ENCODE measurements around the gene ANKRD33. TPM values are rescaled to one million over a fixed set of nuclear protein-coding genes. Genes with fewer than 3 reads are reported as not detected.

The ANKRD33 gene
- polyA plus RNA-seq, 2 donors = not detected

GRCh38 chr12:51915003-51915625 lies 27.2 kb downstream of the ANKRD33 start:
- WGBS, 2 donors = 76 to 83% methylated on average over 28 of the region's 28 CpGs
- no peaks in the 10 kb centered on the region for H3K9me3 ChIP-seq (ENCODE audit: control insufficient read depth in 2 of 2, insufficient read depth in 1 of 2, low read depth in 1 of 2, low read length in 1 of 2)
- H3K27me3 ChIP-seq (ENCODE audit: control insufficient read depth in 1 of 2, insufficient read depth in 2 of 2, low read length in 2 of 2) = no peaks in the 10 kb centered on the region
- no peaks in the 10 kb centered on the region for H3K4me1 ChIP-seq (ENCODE audit: control insufficient read depth in 2 of 2, insufficient read depth in 2 of 2, low read length in 1 of 2)
- no peak overlapping the region for H3K27ac ChIP-seq (ENCODE audit: low read depth in 2 of 2, low read length in 1 of 2)
- H3K4me3 ChIP-seq (ENCODE audit: low read depth in 1 of 2, low read length in 2 of 2) = no peak overlapping the region
- peaks cover 0 to 2% of the 10 kb centered on the region in 2 donors for H3K36me3 ChIP-seq (ENCODE audit: control insufficient read depth in 2 of 2, insufficient read depth in 2 of 2, low read length in 1 of 2)

- Histone ChIP-seq H3K9me3 (ENCODE audit: control insufficient read depth in 2 of 2, insufficient read depth in 1 of 2, low read depth in 1 of 2, low read length in 1 of 2) (no peaks in the 10 kb centered on the region), H3K27me3 (ENCODE audit: control insufficient read depth in 1 of 2, insufficient read depth in 2 of 2, low read length in 2 of 2) (no peaks in the 10 kb centered on the region), H3K27ac (ENCODE audit: low read depth in 2 of 2, low read length in 1 of 2) (no peak overlapping the region), H3K4me3 (ENCODE audit: low read depth in 1 of 2, low read length in 2 of 2) (no peak overlapping the region), H3K4me1 (ENCODE audit: control insufficient read depth in 2 of 2, insufficient read depth in 2 of 2, low read length in 1 of 2) (no peaks in the 10 kb centered on the region), H3K36me3 (ENCODE audit: control insufficient read depth in 2 of 2, insufficient read depth in 2 of 2, low read length in 1 of 2) (peaks cover 0 to 2% of the 10 kb centered on the region in 2 donors)
- WGBS, 2 donors = 96% methylated on average over 11 of the region's 11 CpGs
Measured at GRCh38 chr12:51915951-51916350, 28.0 kb downstream of the ANKRD33 start.

- Histone ChIP-seq H3K4me1 (ENCODE audit: control insufficient read depth in 2 of 2, insufficient read depth in 2 of 2, low read length in 1 of 2) (no peaks in the 10 kb centered on the region), H3K9me3 (ENCODE audit: control insufficient read depth in 2 of 2, insufficient read depth in 1 of 2, low read depth in 1 of 2, low read length in 1 of 2) (no peaks in the 10 kb centered on the region), H3K27ac (ENCODE audit: low read depth in 2 of 2, low read length in 1 of 2) (peak overlapping the region in 1 of 2 donors; percentile 22), H3K4me3 (ENCODE audit: low read depth in 1 of 2, low read length in 2 of 2) (no peak overlapping the region), H3K27me3 (ENCODE audit: control insufficient read depth in 1 of 2, insufficient read depth in 2 of 2, low read length in 2 of 2) (no peaks in the 10 kb centered on the region), H3K36me3 (ENCODE audit: control insufficient read depth in 2 of 2, insufficient read depth in 2 of 2, low read length in 1 of 2) (peaks cover 0 to 2% of the 10 kb centered on the region in 2 donors)
- 86 to 87% methylated on average over 10 of the region's 10 CpGs for WGBS, 2 donors
Measured at GRCh38 chr12:51917041-51917590, 29.2 kb downstream of the ANKRD33 start.

- H3K9me3 ChIP-seq (ENCODE audit: control insufficient read depth in 2 of 2, insufficient read depth in 1 of 2, low read depth in 1 of 2, low read length in 1 of 2) = no peaks in the 10 kb centered on the region
- no peaks in the 10 kb centered on the region for H3K27me3 ChIP-seq (ENCODE audit: control insufficient read depth in 1 of 2, insufficient read depth in 2 of 2, low read length in 2 of 2)
- peak overlapping the region in 1 of 2 donors; percentile 56 for H3K27ac ChIP-seq (ENCODE audit: low read depth in 2 of 2, low read length in 1 of 2)
- peaks cover 0 to 2% of the 10 kb centered on the region in 2 donors for H3K36me3 ChIP-seq (ENCODE audit: control insufficient read depth in 2 of 2, insufficient read depth in 2 of 2, low read length in 1 of 2)
- WGBS, 2 donors = 56 to 66% methylated on average over 16 of the region's 16 CpGs
- no peak overlapping the region for H3K4me3 ChIP-seq (ENCODE audit: low read depth in 1 of 2, low read length in 2 of 2)
- peaks cover 0 to 4% of the 10 kb centered on the region in 2 donors for H3K4me1 ChIP-seq (ENCODE audit: control insufficient read depth in 2 of 2, insufficient read depth in 2 of 2, low read length in 1 of 2)
Measured at GRCh38 chr12:51917746-51918453, 30.0 kb downstream of the ANKRD33 start.

GRCh38 chr12:51920046-51920445 lies 32.1 kb downstream of the ANKRD33 start:
- WGBS, 2 donors = 85% methylated on average over 2 of the region's 2 CpGs
- H3K4me1 ChIP-seq (ENCODE audit: control insufficient read depth in 2 of 2, insufficient read depth in 2 of 2, low read length in 1 of 2) = peaks cover 0 to 9% of the 10 kb centered on the region in 2 donors

GRCh38 chr12:51921017-51921725 lies 33.3 kb downstream of the ANKRD33 start:
- peaks cover 0 to 9% of the 10 kb centered on the region in 2 donors for H3K4me1 ChIP-seq (ENCODE audit: control insufficient read depth in 2 of 2, insufficient read depth in 2 of 2, low read length in 1 of 2)
- 78 to 83% methylated on average over 7 of the region's 7 CpGs for WGBS, 2 donors
- no peak overlapping the region for H3K4me3 ChIP-seq (ENCODE audit: low read depth in 1 of 2, low read length in 2 of 2)
- no peak overlapping the region for H3K27ac ChIP-seq (ENCODE audit: low read depth in 2 of 2, low read length in 1 of 2)
- H3K27me3 ChIP-seq (ENCODE audit: control insufficient read depth in 1 of 2, insufficient read depth in 2 of 2, low read length in 2 of 2) = no peaks in the 10 kb centered on the region
- H3K9me3 ChIP-seq (ENCODE audit: control insufficient read depth in 2 of 2, insufficient read depth in 1 of 2, low read depth in 1 of 2, low read length in 1 of 2) = no peaks in the 10 kb centered on the region
- H3K36me3 ChIP-seq (ENCODE audit: control insufficient read depth in 2 of 2, insufficient read depth in 2 of 2, low read length in 1 of 2) = no peaks in the 10 kb centered on the region

More at GRCh38 chr12:51920046-51920445, 32.1 kb downstream of the ANKRD33 start:
- Histone ChIP-seq H3K4me3 (ENCODE audit: low read depth in 1 of 2, low read length in 2 of 2) (no peak overlapping the region), H3K36me3 (ENCODE audit: control insufficient read depth in 2 of 2, insufficient read depth in 2 of 2, low read length in 1 of 2) (peaks cover 0 to 2% of the 10 kb centered on the region in 2 donors), H3K27ac (ENCODE audit: low read depth in 2 of 2, low read length in 1 of 2) (no peak overlapping the region), H3K9me3 (ENCODE audit: control insufficient read depth in 2 of 2, insufficient read depth in 1 of 2, low read depth in 1 of 2, low read length in 1 of 2) (no peaks in the 10 kb centered on the region), H3K27me3 (ENCODE audit: control insufficient read depth in 1 of 2, insufficient read depth in 2 of 2, low read length in 2 of 2) (no peaks in the 10 kb centered on the region)

- Histone ChIP-seq H3K27me3 (ENCODE audit: control insufficient read depth in 1 of 2, insufficient read depth in 2 of 2, low read length in 2 of 2) (no peaks in the 10 kb centered on the region), H3K9me3 (ENCODE audit: control insufficient read depth in 2 of 2, insufficient read depth in 1 of 2, low read depth in 1 of 2, low read length in 1 of 2) (no peaks in the 10 kb centered on the region), H3K36me3 (ENCODE audit: control insufficient read depth in 2 of 2, insufficient read depth in 2 of 2, low read length in 1 of 2) (no peaks in the 10 kb centered on the region), H3K27ac (ENCODE audit: low read depth in 2 of 2, low read length in 1 of 2) (peak overlapping the region; percentile 46 to 67), H3K4me1 (ENCODE audit: control insufficient read depth in 2 of 2, insufficient read depth in 2 of 2, low read length in 1 of 2) (peaks cover 0 to 9% of the 10 kb centered on the region in 2 donors), H3K4me3 (ENCODE audit: low read depth in 1 of 2, low read length in 2 of 2) (no peak overlapping the region)
- WGBS, 2 donors = 89 to 91% methylated on average over 2 of the region's 2 CpGs
Measured at GRCh38 chr12:51922146-51922545, 34.2 kb downstream of the ANKRD33 start.

GRCh38 chr12:51922762-51923505 lies 35.0 kb downstream of the ANKRD33 start:
- Histone ChIP-seq H3K36me3 (ENCODE audit: control insufficient read depth in 2 of 2, insufficient read depth in 2 of 2, low read length in 1 of 2) (no peaks in the 10 kb centered on the region), H3K4me1 (ENCODE audit: control insufficient read depth in 2 of 2, insufficient read depth in 2 of 2, low read length in 1 of 2) (peaks cover 0 to 9% of the 10 kb centered on the region in 2 donors), H3K4me3 (ENCODE audit: low read depth in 1 of 2, low read length in 2 of 2) (no peak overlapping the region), H3K27me3 (ENCODE audit: control insufficient read depth in 1 of 2, insufficient read depth in 2 of 2, low read length in 2 of 2) (no peaks in the 10 kb centered on the region), H3K27ac (ENCODE audit: low read depth in 2 of 2, low read length in 1 of 2) (peak overlapping the region; percentile 67 to 70), H3K9me3 (ENCODE audit: control insufficient read depth in 2 of 2, insufficient read depth in 1 of 2, low read depth in 1 of 2, low read length in 1 of 2) (no peaks in the 10 kb centered on the region)
- WGBS, 2 donors = 54 to 62% methylated on average over 16 of the region's 16 CpGs

Data from esophagus (tissue), 2 donors.